Esophagus squamous epithelium (tissue), 5 donors: ENCODE data around the gene RHCE. TPM values are rescaled to one million over a fixed set of nuclear protein-coding genes. Genes with fewer than 3 reads are reported as not detected.

Experiments
- DNase-seq: peaks from one replicate; lab custom pipeline; 2025; lab: John Stamatoyannopoulos, UW
- H3K27ac ChIP-seq, 4 donors: fragments of 200-600 bp; sonication (generic); one replicate each; pipeline ENCODE4 v1.5.1; 2016 to 2019; ENCODE audit warnings: mild to moderate bottlenecking in 1 of 4
- H3K27me3 ChIP-seq, 4 donors: fragments of 200-600 bp; sonication (generic); 1 replicate in 3 of 4; 2 replicates in 1 of 4; pipeline versions ENCODE4 v1.5.1 to v1.6.0; 2017 to 2021; ENCODE audit warnings: antibody characterized with exemption in 1 of 4
- H3K36me3 ChIP-seq, 3 donors: fragments of 200-600 bp; sonication (generic); one replicate each; pipeline ENCODE4 v1.5.1; 2016 to 2019
- H3K4me1 ChIP-seq, 3 donors: fragments of 200-600 bp; sonication (generic); one replicate each; pipeline ENCODE4 v1.5.1; 2017 to 2019
- H3K4me3 ChIP-seq, 4 donors: fragments of 200-600 bp; sonication (generic); 1 replicate in 3 of 4; 2 replicates in 1 of 4; pipeline ENCODE4 v1.5.1; 2016 to 2019; ENCODE audit warnings: mild to moderate bottlenecking in 2 of 4, moderate library complexity in 1 of 4
- H3K9me3 ChIP-seq, 3 donors: fragments of 200-600 bp; sonication (generic); one replicate each; pipeline ENCODE4 v1.5.1; 2016 to 2019
- POLR2A ChIP-seq, 4 donors: fragments of 450-650 bp; IDR thresholded peaks; one replicate each; pipeline ENCODE4 v1.6.1; 2017; ENCODE audit warnings: antibody characterized with exemption in 4 of 4, mild to moderate bottlenecking in 4 of 4, moderate library complexity in 3 of 4
- WGBS, 2 donors: methylation state at CpG; one replicate each; pipeline ENCODE4 v1.1.5; 2018; 5-methylcytosine and 5-hydroxymethylcytosine counted together
- intact Hi-C: fragments of 100-400 bp; cut with DNase I; formaldehyde crosslinking; loops from one replicate; pipeline ENCODE4 v1.15.0; 2022
- total RNA-seq, 4 donors: library from RNA; depleted of rRNA; stranded (reverse); fragments of >200 nt; gene quantifications; one replicate each; pipeline ENCODE4 v1.1.0, GENCODE V29; 2016
- TF ChIP-seq, protein P1 (sequence below), 6 experiments: fragments of 450-650 bp in 4 of 6; fragments of 200-600 bp in 2 of 6; sonication (generic) in 2 of 6; IDR thresholded peaks; one replicate each; pipeline ENCODE4 v1.5.1; 2016 to 2019; ENCODE audit warnings: antibody characterized with exemption in 6 of 6, mild to moderate bottlenecking in 4 of 6, moderate library complexity in 4 of 6
- donor health status: DM: yes; HTN: yes; CAD: no.

RHCE gene
- total RNA-seq, 4 donors from 2014 or later, result 0.27 to 0.38 TPM; not detected in 2

DNA sequence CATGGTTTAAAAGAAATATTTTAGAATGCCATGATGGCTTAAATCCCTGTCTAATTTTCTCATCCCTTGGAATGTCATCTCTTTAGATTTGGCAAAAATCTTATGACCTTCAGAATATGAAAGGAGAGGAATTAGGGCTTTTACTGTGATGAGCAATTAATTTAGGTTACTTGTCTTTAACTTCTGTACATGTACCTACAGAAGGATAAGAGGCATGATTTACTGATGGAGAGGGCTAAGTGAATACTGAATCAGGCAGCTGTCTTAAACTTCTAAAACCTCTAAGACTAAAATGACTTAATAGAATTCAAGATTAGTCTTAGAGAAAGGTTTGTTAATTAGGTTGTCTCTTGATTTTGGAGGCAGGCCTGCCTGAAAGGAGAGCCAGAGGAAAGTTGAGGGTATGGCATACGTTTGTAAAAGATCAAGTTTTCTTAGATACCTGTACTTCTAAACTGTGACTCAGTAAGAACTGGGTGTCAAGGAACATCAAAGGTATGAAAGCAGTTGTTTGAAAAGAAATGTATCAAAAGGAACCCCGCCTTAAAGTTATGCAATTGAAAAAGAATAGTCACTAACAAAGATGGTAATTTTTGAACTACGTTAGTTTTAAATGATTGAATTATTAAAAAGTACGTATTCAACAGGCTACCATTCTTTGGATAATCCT, 22.5 kb upstream of the RHCE start:
- Histone ChIP-seq H3K9me3 (no peaks in the 10 kb centered on the region), H3K27me3 (no peaks in the 10 kb centered on the region), H3K27ac (peak overlapping the region in 3 of 4 donors; percentile 33 to 82 (median 44)), H3K36me3 (peaks cover 0 to 14% (median 0%) of the 10 kb centered on the region in 3 donors), H3K4me3 (no peak overlapping the region), H3K4me1 (peaks cover 0 to 62% (median 9%) of the 10 kb centered on the region in 3 donors)
- TF ChIP-seq POLR2A (IDR thresholded peaks at IDR 0.05), result no peak
- TF ChIP-seq, protein P1, sequence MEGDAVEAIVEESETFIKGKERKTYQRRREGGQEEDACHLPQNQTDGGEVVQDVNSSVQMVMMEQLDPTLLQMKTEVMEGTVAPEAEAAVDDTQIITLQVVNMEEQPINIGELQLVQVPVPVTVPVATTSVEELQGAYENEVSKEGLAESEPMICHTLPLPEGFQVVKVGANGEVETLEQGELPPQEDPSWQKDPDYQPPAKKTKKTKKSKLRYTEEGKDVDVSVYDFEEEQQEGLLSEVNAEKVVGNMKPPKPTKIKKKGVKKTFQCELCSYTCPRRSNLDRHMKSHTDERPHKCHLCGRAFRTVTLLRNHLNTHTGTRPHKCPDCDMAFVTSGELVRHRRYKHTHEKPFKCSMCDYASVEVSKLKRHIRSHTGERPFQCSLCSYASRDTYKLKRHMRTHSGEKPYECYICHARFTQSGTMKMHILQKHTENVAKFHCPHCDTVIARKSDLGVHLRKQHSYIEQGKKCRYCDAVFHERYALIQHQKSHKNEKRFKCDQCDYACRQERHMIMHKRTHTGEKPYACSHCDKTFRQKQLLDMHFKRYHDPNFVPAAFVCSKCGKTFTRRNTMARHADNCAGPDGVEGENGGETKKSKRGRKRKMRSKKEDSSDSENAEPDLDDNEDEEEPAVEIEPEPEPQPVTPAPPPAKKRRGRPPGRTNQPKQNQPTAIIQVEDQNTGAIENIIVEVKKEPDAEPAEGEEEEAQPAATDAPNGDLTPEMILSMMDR (IDR thresholded peaks at IDR 0.05), result no peak
- 36 to 55% methylated on average over 4 of the region's 4 CpGs for WGBS, 2 donors
- no peak for DNase-seq
- intact Hi-C loops, result no loop called here

DNA sequence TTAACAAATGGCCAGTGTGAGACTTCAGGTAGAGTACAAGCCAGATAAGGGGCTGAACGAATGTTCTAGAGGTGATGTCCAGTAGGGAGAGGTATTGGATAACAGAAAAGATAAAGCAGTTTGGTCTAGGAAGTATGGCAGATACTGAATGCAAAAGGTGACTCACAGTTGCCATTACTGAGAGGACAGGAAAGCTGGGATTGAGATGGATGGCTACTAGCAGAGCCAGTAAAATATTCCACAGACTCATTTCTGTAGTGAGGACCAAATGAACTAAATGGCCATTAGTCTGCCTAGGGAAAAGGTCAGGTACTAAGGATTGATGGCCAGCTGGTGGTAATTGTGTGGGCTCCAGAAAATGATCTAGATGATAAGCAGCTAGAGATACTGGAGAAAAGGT, 21.6 kb upstream of the RHCE start:
- DNase-seq, result no peak
- H3K9me3 ChIP-seq, result no peaks in the 10 kb centered on the region
- H3K4me1 ChIP-seq, result peaks cover 0 to 61% (median 9%) of the 10 kb centered on the region in 3 donors
- no peaks in the 10 kb centered on the region for H3K27me3 ChIP-seq
- intact Hi-C loops, result no loop called here
- peak overlapping the region in 2 of 4 donors; percentile 44 to 82 for H3K27ac ChIP-seq
- peaks cover 0 to 12% (median 0%) of the 10 kb centered on the region in 3 donors for H3K36me3 ChIP-seq
- H3K4me3 ChIP-seq, result no peak overlapping the region
- TF ChIP-seq, protein P1 (IDR thresholded peaks at IDR 0.05), result peak in 1 of 6 experiments; percentile 6
- TF ChIP-seq POLR2A (IDR thresholded peaks at IDR 0.05), result no peak
- WGBS, 2 donors, result 60 to 69% methylated on average over 1 of the region's 1 CpG

DNA sequence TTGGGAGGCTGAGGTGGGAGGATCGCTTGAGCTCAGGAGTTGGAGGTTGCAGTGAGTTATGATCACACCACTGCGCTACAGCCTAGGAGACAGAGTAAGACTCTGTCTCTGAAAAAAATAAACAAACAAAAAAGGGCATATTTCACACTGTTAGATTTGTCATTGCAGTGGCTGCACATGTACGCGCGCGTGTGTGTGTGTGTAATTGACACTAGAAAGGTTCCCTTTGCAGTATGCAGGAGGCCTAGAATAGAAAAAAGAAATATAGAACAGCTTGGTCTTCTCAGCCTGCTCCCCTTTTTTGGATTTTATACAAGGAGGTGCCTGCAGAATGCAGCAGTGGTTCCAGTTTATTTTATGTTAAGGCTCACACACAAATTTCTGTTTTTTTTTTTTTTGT, 18.7 kb upstream of the RHCE start:
- Histone ChIP-seq H3K27ac (no peak overlapping the region), H3K4me3 (no peak overlapping the region), H3K27me3 (no peaks in the 10 kb centered on the region), H3K9me3 (no peaks in the 10 kb centered on the region), H3K36me3 (peaks cover 0 to 5% (median 0%) of the 10 kb centered on the region in 3 donors), H3K4me1 (peaks cover 21 to 71% (median 31%) of the 10 kb centered on the region in 3 donors)
- TF ChIP-seq, protein P1 (IDR thresholded peaks at IDR 0.05), result no peak
- no peak for TF ChIP-seq POLR2A (IDR thresholded peaks at IDR 0.05)
- no peak for DNase-seq
- intact Hi-C loops, result no loop called here
- 95 to 97% methylated on average over 5 to 6 of the region's 6 CpGs for whole genome bisulfite sequencing, 2 donors

DNA sequence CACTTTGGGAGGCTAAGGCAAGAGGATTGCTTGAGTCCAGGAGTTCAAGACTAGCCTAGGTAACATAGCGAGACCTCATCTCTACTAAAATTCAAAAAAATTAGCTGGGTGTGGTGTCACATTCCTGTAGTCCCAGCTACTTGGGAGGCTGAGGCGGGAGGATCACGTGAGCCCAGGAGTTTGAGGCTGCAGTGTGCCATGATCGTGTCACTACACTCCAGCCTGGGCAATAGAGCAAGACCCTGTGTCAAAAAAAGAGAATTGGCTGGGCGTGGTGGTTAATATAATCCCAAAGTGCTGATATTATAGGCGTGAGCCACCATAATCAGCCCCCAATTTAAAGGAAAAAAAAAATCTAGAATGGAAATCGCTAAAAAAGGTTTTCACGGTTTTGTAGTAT, 17.0 kb upstream of the RHCE start:
- Histone ChIP-seq H3K27me3 (no peaks in the 10 kb centered on the region), H3K27ac (no peak overlapping the region), H3K9me3 (no peaks in the 10 kb centered on the region), H3K4me1 (peaks cover 30 to 71% (median 43%) of the 10 kb centered on the region in 3 donors), H3K4me3 (no peak overlapping the region), H3K36me3 (peaks cover 0 to 5% (median 0%) of the 10 kb centered on the region in 3 donors)
- WGBS, 2 donors, result 92 to 95% methylated on average over 8 of the region's 8 CpGs
- intact Hi-C loops, result no loop called here
- no peak for DNase-seq
- no peak for TF ChIP-seq POLR2A (IDR thresholded peaks at IDR 0.05)
- TF ChIP-seq, protein P1 (IDR thresholded peaks at IDR 0.05), result no peak

DNA sequence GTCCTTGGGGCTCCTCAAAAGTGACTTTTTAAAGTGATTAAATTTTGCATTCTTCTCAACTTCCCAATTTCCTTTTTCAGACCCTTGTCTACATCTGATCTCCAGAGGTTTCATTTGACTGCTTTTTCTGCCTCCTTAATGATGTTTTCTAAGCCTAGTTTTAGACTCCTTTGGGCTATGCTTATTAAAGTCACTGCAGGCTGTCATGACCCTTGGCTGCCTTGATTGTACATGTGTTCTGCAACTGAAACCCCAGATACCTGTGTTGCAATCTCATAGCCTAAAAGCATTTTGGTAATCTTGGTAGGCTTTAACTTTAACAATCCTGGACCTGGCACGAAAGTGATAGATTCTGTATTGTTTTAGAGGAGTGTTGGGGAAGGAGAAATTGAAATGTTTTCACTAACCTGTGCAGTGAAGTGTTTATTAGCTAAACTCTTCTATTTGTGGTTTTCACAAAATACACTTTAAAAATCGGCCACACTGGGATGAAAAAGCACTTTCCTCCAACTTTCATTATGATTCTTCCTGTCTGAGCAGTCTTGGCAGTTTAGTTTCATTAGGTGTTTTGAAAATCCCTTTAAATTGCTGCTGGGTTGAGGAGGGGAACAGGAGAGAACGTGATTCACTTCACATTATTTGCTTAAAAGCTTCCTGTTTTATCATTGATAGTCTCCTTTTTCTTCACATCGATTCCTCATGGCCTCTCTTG, 14.9 kb upstream of the RHCE start:
- no peak for TF ChIP-seq POLR2A (IDR thresholded peaks at IDR 0.05)
- TF ChIP-seq, protein P1 (IDR thresholded peaks at IDR 0.05), result no peak

More for the DNA sequence above, 14.9 kb upstream of the RHCE start:
- Histone ChIP-seq H3K4me1 (peaks cover 30 to 71% (median 40%) of the 10 kb centered on the region in 3 donors), H3K27ac (peak overlapping the region; percentile 30 to 57 (median 42)), H3K27me3 (no peaks in the 10 kb centered on the region), H3K4me3 (peak overlapping the region in 2 of 4 donors; percentile 10 to 12), H3K9me3 (no peaks in the 10 kb centered on the region), H3K36me3 (peaks cover 0 to 5% (median 0%) of the 10 kb centered on the region in 3 donors)
- intact Hi-C loops, result no loop called here
- no peak for DNase-seq
- WGBS, 2 donors, result 7 to 11% methylated on average over 4 of the region's 4 CpGs
